Measurements from ENCODE around the gene PSG5. TPM values are rescaled to one million over a fixed set of nuclear protein-coding genes. Genes with fewer than 3 reads are reported as not detected.
"Not testable (repeated sequence)": the region's sequence is repeated elsewhere in the genome, so short reads cannot be mapped to it uniquely, and the experiment has no call there.

The PSG5 gene
- total RNA-seq, 1 experiment from 2014 or later: not detected

DNA sequence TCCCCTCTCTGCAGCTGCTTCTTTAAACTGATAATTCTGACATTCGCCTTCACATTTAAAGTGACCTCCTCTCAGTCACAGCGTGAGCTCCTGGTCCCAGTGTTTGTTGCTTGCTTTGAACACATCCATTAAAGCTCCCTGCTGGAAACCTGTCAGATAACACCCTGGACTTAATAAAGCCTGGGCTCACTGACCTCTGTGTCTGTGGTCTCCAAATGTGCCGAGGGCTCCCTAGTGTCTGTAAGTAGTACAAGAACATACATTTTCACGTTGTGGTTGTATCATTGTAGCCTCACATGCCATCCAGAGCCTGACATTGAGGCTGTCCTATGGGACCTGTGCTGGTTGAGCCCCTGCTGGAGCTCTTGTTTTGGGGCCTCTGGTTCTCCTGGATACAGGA is 21.7 kb upstream of the PSG5 start (continued):
- TF ChIP-seq ZNF416 (CRISPR knock-in tag; IDR thresholded peaks at IDR 0.05) (no peak), RORB (CRISPR knock-in tag; IDR thresholded peaks at IDR 0.05) (no peak), CREM (CRISPR knock-in tag; IDR thresholded peaks at IDR 0.05) (no peak), ZNF232 (CRISPR knock-in tag; IDR thresholded peaks at IDR 0.05) (no peak), NFYB (CRISPR knock-in tag; conservative IDR thresholded peaks at IDR 0.05; ENCODE audit: low read depth) (no peak)
- TF ChIP-seq, protein P1, sequence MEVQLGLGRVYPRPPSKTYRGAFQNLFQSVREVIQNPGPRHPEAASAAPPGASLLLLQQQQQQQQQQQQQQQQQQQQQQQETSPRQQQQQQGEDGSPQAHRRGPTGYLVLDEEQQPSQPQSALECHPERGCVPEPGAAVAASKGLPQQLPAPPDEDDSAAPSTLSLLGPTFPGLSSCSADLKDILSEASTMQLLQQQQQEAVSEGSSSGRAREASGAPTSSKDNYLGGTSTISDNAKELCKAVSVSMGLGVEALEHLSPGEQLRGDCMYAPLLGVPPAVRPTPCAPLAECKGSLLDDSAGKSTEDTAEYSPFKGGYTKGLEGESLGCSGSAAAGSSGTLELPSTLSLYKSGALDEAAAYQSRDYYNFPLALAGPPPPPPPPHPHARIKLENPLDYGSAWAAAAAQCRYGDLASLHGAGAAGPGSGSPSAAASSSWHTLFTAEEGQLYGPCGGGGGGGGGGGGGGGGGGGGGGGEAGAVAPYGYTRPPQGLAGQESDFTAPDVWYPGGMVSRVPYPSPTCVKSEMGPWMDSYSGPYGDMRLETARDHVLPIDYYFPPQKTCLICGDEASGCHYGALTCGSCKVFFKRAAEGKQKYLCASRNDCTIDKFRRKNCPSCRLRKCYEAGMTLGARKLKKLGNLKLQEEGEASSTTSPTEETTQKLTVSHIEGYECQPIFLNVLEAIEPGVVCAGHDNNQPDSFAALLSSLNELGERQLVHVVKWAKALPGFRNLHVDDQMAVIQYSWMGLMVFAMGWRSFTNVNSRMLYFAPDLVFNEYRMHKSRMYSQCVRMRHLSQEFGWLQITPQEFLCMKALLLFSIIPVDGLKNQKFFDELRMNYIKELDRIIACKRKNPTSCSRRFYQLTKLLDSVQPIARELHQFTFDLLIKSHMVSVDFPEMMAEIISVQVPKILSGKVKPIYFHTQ (CRISPR knock-in tag; IDR thresholded peaks at IDR 0.05): no peak
- TF ChIP-seq, protein P2, sequence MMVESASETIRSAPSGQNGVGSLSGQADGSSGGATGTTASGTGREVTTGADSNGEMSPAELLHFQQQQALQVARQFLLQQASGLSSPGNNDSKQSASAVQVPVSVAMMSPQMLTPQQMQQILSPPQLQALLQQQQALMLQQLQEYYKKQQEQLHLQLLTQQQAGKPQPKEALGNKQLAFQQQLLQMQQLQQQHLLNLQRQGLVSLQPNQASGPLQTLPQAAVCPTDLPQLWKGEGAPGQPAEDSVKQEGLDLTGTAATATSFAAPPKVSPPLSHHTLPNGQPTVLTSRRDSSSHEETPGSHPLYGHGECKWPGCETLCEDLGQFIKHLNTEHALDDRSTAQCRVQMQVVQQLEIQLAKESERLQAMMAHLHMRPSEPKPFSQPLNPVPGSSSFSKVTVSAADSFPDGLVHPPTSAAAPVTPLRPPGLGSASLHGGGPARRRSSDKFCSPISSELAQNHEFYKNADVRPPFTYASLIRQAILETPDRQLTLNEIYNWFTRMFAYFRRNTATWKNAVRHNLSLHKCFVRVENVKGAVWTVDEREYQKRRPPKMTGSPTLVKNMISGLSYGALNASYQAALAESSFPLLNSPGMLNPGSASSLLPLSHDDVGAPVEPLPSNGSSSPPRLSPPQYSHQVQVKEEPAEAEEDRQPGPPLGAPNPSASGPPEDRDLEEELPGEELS (CRISPR knock-in tag; IDR thresholded peaks at IDR 0.05): no peak

DNA sequence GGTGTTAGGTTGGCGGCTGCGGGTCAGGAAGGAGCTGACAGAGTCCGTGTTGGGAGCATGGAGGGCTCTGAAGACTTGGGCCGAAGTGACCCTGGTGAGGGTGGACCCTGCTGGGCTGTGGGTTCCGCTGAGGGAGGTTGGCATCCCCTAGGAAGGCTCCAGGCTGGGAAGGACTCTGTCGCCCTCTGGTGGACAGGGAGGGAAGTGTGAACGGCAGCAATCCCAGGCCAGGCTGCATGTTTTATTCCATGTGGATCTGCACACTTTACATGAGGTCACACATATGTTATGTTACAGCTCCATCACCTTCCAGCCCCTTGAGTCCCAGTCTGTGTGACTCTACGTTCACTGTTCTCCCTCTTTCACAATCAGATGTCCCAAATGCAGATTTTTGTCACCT is 20.8 kb upstream of the PSG5 start:
- H3K27me3 Mint-ChIP-seq (ENCODE audit: low read depth); H3K4me3 Mint-ChIP-seq; CTCF ChIA-PET; H3K36me3 Mint-ChIP-seq; ATAC-seq; DNase-seq (ENCODE audit: low spot score); H3K4me1 Mint-ChIP-seq; H3K27ac Mint-ChIP-seq; H3K9me3 Mint-ChIP-seq; POLR2A ChIA-PET: not testable (repeated sequence)
- TF ChIP-seq, protein P3, sequence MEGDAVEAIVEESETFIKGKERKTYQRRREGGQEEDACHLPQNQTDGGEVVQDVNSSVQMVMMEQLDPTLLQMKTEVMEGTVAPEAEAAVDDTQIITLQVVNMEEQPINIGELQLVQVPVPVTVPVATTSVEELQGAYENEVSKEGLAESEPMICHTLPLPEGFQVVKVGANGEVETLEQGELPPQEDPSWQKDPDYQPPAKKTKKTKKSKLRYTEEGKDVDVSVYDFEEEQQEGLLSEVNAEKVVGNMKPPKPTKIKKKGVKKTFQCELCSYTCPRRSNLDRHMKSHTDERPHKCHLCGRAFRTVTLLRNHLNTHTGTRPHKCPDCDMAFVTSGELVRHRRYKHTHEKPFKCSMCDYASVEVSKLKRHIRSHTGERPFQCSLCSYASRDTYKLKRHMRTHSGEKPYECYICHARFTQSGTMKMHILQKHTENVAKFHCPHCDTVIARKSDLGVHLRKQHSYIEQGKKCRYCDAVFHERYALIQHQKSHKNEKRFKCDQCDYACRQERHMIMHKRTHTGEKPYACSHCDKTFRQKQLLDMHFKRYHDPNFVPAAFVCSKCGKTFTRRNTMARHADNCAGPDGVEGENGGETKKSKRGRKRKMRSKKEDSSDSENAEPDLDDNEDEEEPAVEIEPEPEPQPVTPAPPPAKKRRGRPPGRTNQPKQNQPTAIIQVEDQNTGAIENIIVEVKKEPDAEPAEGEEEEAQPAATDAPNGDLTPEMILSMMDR (IDR thresholded peaks at IDR 0.05): peak; percentile 44; the same call in 1 of the 2 replicates

DNA sequence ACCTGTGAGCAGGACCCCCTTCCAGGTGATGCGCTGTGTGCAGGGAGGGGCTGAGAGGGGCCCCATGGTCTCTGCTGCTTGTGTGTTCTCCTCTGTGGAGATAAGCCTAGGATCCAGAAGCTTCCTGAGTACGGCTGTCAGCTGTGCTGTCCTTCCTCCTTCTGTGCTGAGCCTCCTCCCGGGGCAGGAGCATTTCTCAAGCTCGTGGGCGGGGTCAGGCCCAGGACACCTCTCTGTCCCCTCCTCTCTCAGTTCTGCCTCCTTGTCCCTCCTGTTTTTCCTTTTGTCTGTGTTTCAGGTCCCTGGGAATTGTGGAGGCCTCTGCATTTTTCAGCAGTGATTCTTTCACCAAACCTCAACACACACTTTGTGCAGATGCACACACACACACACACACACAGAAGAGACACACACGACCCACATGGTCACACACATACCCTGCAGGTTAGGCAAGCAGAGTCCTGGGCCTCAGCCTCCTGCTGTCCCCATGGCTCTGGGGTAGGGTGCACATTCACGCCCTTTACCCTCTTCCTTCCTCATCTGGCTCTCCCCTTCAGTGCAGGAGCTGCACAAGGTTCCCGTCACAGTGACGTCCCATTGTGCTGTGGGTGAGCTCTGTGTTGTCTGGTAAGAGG is 19.3 kb upstream of the PSG5 start, which contains the start of gene PSG4:
TSS of gene PSG4 (minus strand) at position 168 of the 635 bp plus-strand sequence. CDS start at position 66, 102 bp downstream.
- ATAC-seq; H3K36me3 Mint-ChIP-seq; DNase-seq (ENCODE audit: low spot score); H3K27me3 Mint-ChIP-seq (ENCODE audit: low read depth); H3K27ac Mint-ChIP-seq; H3K4me3 Mint-ChIP-seq; POLR2A ChIA-PET; H3K9me3 Mint-ChIP-seq; CTCF ChIA-PET; H3K4me1 Mint-ChIP-seq: not testable (repeated sequence)

DNA sequence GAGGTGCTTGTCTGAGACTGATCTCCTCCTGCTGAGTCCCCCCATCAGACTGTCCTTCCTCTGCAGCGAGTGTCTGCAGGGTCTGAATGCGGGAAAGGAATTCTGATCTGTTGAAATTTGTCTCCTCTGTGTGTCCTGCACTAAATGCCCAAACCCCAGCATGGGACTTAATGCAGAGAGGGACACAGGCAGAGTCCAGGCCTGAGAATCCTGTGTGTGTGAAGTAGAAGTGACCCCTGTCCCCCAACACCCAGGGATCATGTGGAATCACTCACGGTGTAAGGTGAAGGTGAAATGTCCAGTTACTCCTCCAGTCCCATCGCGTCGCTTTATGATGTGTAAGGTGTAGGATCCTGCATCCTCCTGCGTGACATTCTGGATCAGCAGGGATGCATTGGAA is 17.3 kb upstream of the PSG5 start:
- ATAC-seq; H3K36me3 Mint-ChIP-seq; POLR2A ChIA-PET; H3K4me3 Mint-ChIP-seq; DNase-seq (ENCODE audit: low spot score); H3K9me3 Mint-ChIP-seq; CTCF ChIA-PET; H3K27ac Mint-ChIP-seq; H3K27me3 Mint-ChIP-seq (ENCODE audit: low read depth); H3K4me1 Mint-ChIP-seq: not testable (repeated sequence)

DNA sequence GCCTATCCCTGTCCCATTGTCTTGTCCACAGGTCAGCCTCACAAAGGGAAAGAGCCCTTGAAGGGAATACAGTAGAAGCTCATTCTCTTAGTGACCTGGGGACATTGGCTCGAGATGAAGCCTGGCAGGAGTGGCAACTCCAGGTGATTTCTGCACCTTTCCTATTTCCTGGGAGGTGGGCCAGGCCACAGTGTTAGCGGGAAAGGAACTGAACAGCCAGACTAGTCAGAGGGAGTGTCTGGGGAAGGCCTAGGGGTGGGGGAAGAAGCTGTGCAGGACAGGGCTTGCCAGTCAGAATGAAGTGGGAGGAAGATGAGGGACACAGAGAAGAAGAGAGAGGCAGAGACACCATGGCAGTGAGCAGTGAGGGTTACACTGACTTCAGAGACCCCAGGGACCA is 15.6 kb upstream of the PSG5 start:
- CTCF ChIA-PET; H3K9me3 Mint-ChIP-seq; H3K27me3 Mint-ChIP-seq (ENCODE audit: low read depth); H3K4me3 Mint-ChIP-seq; H3K4me1 Mint-ChIP-seq; POLR2A ChIA-PET; H3K27ac Mint-ChIP-seq; H3K36me3 Mint-ChIP-seq; ATAC-seq; DNase-seq (ENCODE audit: low spot score): not testable (repeated sequence)

DNA sequence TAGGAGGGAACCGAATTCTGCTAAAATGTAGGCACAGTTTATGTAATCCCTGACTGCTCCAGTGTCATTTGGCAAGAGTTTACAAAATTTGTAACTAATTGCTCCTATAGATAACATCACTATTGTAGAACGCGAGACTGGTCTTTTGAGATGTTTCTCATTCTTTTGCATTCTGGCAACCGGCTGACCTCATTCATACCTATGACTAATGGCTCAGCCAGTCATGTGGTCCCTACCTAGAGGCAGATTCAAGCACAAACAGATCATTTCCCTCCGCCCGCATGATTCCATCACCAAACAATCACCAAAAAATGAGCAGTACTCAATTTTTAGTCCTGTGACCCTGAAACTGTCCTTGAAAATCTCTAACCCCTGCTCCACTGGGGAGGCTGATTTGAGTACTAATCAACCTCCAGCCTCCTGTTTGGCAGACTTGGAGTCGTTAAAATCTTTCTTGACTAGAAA is 15.0 kb upstream of the PSG5 start:
- H3K4me3 Mint-ChIP-seq; DNase-seq (ENCODE audit: low spot score); POLR2A ChIA-PET; H3K27me3 Mint-ChIP-seq (ENCODE audit: low read depth); H3K4me1 Mint-ChIP-seq; ATAC-seq; H3K27ac Mint-ChIP-seq; H3K36me3 Mint-ChIP-seq; H3K9me3 Mint-ChIP-seq: not testable (repeated sequence)
- CTCF ChIA-PET: interaction anchor here (0.9 kb wide), 1 partner anchor 9 kb away, joined by 3 read pairs; no protein-coding TSS in a partner anchor

All from WTC11 (cell line).